Prostate gland (tissue), 2 donors: ENCODE measurements around the gene UBR4. TPM values are rescaled to one million over a fixed set of nuclear protein-coding genes. Genes with fewer than 3 reads are reported as not detected.

Source experiments
- DNase-seq: peaks from one replicate; pipeline ENCODE4 v3.0.0-alpha.2; 2019; ENCODE audit warnings: low spot score
- H3K27ac ChIP-seq, 2 donors: fragments of 200-600 bp; sonication (generic); 2 replicates each; pipeline ENCODE4 v1.5.1; 2017 to 2019
- H3K27me3 ChIP-seq: fragments of 200-600 bp; sonication (generic); replicated peaks from 2 replicates; pipeline ENCODE4 v1.5.1; 2019; ENCODE audit not compliant: insufficient read depth
- H3K36me3 ChIP-seq, 2 donors: fragments of 200-600 bp; sonication (generic); 1 replicate in 1 of 2; 2 replicates in 1 of 2; pipeline versions ENCODE4 v1.5.1 to v1.8.1; 2017 to 2019
- H3K4me1 ChIP-seq: fragments of 200-600 bp; sonication (generic); replicated peaks from 2 replicates; pipeline ENCODE4 v1.5.1; 2019
- H3K4me3 ChIP-seq, 2 donors: fragments of 200-600 bp; sonication (generic); 2 replicates each; pipeline ENCODE4 v1.5.1; 2017 to 2019
- H3K9me3 ChIP-seq: fragments of 200-600 bp; sonication (generic); 2 replicates; pipeline ENCODE4 v1.5.1; 2017
- POLR2A ChIP-seq: fragments of 450-650 bp; IDR thresholded peaks from one replicate; pipeline ENCODE4 v1.6.1; 2016; ENCODE audit warnings: antibody characterized with exemption, mild to moderate bottlenecking
- POLR2AphosphoS5 ChIP-seq: sonication (generic); formaldehyde crosslinking; IDR thresholded peaks from one replicate; pipeline ENCODE4 v1.6.1; 2017; ENCODE audit warnings: antibody characterized with exemption
- WGBS: methylation state at CpG from one replicate; pipeline ENCODE4 v1.1.5; 2018; 5-methylcytosine and 5-hydroxymethylcytosine counted together
- intact Hi-C: fragments of 100-400 bp; cut with DNase I; formaldehyde crosslinking; loops from one replicate; pipeline ENCODE4 v1.14.2; 2022
- total RNA-seq, 2 donors: library from RNA; depleted of rRNA; stranded (reverse); fragments of >200 nt; gene quantifications; one replicate each; pipeline ENCODE4 v1.1.0, GENCODE V29; 2016
- TF ChIP-seq, protein P1 (sequence below), 4 experiments: fragments of 200-600 bp in 2 of 4; fragments of 450-650 bp in 2 of 4; sonication (generic) in 2 of 4; IDR thresholded peaks; 1 replicate in 3 of 4; 2 replicates in 1 of 4; pipeline ENCODE4 v1.5.1; 2016 to 2019; ENCODE audit warnings: antibody characterized with exemption in 4 of 4, mild to moderate bottlenecking in 2 of 4, moderate library complexity in 2 of 4

The UBR4 gene
- total RNA-seq, 2 donors from 2014 or later, result 93.5 to 311 TPM

DNA sequence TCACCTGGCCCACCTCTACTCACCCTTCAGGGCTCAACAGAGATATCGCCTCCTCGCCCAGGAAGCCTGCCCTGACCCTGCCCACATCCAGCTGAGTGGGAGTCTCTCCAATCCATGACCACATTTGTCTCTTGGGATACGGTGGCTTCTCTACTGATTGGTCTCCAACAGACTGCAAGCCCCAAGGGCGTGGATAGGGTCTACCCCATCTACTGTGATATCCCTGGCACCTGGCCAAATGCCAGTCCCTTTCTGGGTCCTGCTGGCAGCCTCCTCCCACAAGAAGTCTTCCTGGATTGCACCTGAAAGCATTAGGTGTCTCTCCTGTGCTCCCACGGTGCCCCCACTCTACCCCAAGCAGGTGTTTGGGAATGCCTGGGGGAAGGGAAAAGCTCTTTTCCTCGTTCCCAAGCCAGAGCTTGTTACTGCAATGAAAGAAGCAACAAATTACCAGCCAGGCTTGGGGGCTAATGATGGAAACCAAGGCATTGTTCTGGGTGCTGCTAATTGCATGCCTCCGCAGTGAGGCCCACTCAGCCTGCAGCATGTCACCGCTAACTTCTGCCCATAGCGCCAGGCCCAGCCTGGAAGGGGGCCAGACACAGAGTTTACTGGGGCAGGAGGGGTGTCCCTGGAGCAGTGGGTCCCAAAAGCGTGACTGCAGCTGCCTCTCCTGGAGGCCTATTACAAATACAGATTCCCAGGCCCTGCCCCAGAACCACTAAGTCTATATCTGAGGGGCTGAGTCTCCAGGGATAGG, 162.9 kb downstream of the UBR4 start:
- intact Hi-C loops, result no loop called here
- Histone ChIP-seq H3K4me1 (no peaks in the 10 kb centered on the region), H3K9me3 (no peaks in the 10 kb centered on the region), H3K27me3 (no peaks in the 10 kb centered on the region), H3K36me3 (no peaks in the 10 kb centered on the region), H3K4me3 (no peak overlapping the region), H3K27ac (no peak overlapping the region)
- WGBS, result 91% methylated on average over 10 of the region's 10 CpGs
- no peak for DNase-seq
- TF ChIP-seq POLR2A (no peak), POLR2AphosphoS5 (no peak)
- TF ChIP-seq, protein P1, sequence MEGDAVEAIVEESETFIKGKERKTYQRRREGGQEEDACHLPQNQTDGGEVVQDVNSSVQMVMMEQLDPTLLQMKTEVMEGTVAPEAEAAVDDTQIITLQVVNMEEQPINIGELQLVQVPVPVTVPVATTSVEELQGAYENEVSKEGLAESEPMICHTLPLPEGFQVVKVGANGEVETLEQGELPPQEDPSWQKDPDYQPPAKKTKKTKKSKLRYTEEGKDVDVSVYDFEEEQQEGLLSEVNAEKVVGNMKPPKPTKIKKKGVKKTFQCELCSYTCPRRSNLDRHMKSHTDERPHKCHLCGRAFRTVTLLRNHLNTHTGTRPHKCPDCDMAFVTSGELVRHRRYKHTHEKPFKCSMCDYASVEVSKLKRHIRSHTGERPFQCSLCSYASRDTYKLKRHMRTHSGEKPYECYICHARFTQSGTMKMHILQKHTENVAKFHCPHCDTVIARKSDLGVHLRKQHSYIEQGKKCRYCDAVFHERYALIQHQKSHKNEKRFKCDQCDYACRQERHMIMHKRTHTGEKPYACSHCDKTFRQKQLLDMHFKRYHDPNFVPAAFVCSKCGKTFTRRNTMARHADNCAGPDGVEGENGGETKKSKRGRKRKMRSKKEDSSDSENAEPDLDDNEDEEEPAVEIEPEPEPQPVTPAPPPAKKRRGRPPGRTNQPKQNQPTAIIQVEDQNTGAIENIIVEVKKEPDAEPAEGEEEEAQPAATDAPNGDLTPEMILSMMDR (IDR thresholded peaks at IDR 0.05), result no peak

DNA sequence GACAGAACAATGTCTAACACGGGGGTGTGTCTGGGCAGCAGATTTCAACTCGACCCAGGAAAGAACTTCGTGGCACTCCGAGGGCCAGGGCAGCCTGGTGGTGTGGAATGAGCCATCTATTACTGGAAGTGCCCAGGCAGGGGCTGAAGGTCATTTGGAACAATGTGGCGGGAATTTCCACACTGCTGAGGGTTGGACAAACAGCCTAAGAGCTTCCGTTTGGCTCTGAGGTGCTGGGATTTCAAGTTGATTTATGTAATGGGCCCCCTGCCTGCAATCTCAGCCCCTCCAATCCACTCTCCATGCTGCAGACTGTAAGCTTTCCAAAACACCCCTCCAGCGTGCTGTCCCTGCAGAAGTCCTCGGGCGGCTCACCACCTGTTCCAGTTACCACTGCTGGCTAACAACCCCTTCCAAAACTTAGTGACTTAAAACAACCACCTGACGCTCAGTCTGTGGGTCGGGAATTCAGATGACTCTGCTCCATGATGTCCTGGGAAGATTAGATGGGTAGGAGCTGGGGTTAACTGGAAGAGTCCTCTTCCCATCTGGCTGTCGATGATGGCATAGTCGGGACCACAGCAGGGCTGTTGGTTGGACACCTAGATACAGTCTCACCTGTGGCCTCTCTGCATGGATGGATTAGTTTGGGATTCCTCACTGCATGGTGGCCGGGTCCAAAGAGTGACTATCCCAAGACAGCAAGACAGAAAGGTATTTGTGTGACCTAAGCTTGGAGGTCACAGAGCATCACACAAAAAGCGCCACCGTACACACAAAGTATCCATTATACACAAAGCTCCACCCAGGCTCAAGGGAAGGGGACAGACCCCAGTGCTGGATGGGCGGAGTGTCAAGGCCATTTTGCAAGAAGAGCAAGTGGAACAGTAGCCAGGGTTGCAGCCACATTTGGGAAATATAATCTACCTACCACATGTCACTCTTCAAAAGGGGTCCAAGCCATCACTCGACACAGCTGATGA, 163.9 kb downstream of the UBR4 start:
- 70% methylated on average over 18 of the region's 18 CpGs for WGBS
- intact Hi-C loops, result no loop called here
- no peak for DNase-seq
- H3K4me1 ChIP-seq, result no peaks in the 10 kb centered on the region
- TF ChIP-seq POLR2A (no peak), POLR2AphosphoS5 (no peak)
- TF ChIP-seq, protein P1 (IDR thresholded peaks at IDR 0.05), result no peak
- H3K36me3 ChIP-seq, result no peaks in the 10 kb centered on the region
- no peak overlapping the region for H3K27ac ChIP-seq
- no peaks in the 10 kb centered on the region for H3K27me3 ChIP-seq
- no peaks in the 10 kb centered on the region for H3K9me3 ChIP-seq
- H3K4me3 ChIP-seq, result no peak overlapping the region

DNA sequence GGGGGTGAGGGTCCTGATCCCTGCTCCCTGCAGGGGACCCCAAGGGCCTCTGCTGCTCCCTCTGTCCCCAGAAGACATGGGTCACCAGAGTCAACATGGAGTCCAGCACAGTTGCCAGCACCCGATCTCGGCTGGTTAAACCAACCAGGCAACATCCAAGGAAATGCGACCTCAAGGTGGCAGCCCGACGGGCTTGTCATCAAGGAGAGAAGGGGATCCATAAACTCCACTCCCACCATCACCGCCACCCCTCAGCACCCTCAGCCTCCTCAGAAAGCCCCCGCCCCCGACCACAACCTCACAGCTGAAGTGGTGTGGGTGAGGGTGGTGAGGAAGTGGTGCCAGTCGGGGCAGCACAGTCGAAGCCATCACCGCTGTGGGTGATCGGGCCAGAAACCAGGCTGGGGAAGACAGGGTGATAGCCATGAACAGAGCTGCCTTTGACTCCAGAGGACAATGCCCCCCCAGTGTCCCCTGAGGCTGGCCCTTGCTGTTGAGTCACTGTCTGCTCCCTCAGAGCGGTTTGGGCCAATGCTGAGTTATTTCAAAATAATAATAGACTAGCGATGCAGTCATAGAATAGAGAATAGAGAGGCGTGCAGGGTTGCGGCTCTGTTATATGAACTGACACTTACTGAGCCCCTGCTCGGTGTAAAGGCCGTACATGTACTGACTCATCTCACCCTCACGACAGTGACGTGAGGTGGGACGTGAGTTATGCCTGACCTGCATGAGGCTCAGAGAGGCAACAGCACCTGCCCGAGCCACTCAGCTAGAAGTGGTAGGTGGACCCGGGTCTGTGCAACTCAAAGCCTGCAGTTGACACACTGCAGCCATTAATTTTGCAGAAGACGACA, 164.9 kb downstream of the UBR4 start:
- DNase-seq, result no peak
- Histone ChIP-seq H3K4me3 (no peak overlapping the region), H3K36me3 (no peaks in the 10 kb centered on the region), H3K4me1 (no peaks in the 10 kb centered on the region), H3K27ac (no peak overlapping the region), H3K9me3 (no peaks in the 10 kb centered on the region), H3K27me3 (no peaks in the 10 kb centered on the region)
- WGBS, result 79% methylated on average over 24 of the region's 24 CpGs
- intact Hi-C loops, result no loop called here
- TF ChIP-seq, protein P1 (IDR thresholded peaks at IDR 0.05), result no peak
- no peak for TF ChIP-seq POLR2AphosphoS5
- TF ChIP-seq POLR2A, result no peak

DNA sequence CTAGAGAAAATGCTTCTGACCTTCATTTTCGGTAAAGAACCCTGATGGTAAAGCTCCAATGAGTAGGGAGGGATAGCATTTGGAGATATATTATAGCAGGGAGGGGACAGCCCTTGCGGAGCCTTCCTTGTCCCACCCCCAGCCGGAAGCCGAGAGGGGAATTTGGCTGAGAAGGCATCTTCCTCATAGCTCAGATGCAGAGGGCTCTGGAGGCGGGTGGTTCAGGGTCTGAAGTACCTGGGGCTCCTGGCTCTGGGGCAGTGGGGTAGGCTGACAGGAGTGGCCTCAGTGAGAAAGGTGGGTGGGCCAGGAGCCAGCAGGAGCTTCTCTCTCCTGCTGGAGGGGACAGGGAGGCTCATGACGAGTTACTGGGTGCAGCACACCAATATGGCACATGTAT, 165.6 kb downstream of the UBR4 start:
- no peaks in the 10 kb centered on the region for H3K27me3 ChIP-seq
- H3K9me3 ChIP-seq, result no peaks in the 10 kb centered on the region
- no peaks in the 10 kb centered on the region for H3K36me3 ChIP-seq
- no peak overlapping the region for H3K27ac ChIP-seq
- no peak overlapping the region for H3K4me3 ChIP-seq
- intact Hi-C loops, result no loop called here
- no peak for DNase-seq
- no peaks in the 10 kb centered on the region for H3K4me1 ChIP-seq
- TF ChIP-seq, protein P1 (IDR thresholded peaks at IDR 0.05), result no peak
- TF ChIP-seq POLR2AphosphoS5 (no peak), POLR2A (no peak)
- WGBS, result 89% methylated on average over 6 of the region's 6 CpGs
